Fibroblast of lung (primary cell): ENCODE data around the gene PRR16. TPM values are rescaled to one million over a fixed set of nuclear protein-coding genes. Genes with fewer than 3 reads are reported as not detected.
"Not testable (repeated sequence)": the region's sequence is repeated elsewhere in the genome, so short reads cannot be mapped to it uniquely, and the experiment has no call there.

Experiments
- DNase-seq, 2 donors: peaks; one replicate each; pipeline versions ENCODE4 v3.0.0 to v3.0.0-alpha.2; 2010; ENCODE audit warnings: low read depth in 2 of 2
- H2AFZ ChIP-seq: 2 replicates; pipeline ENCODE4 v1.5.1; 2012; ENCODE audit warnings: low read length, control low read depth, inconsistent platforms
- H3K27ac ChIP-seq: 2 replicates; pipeline ENCODE4 v1.5.1; 2011; ENCODE audit warnings: low read length, control low read depth; ENCODE audit not compliant: insufficient read depth
- H3K27me3 ChIP-seq: 2 replicates; pipeline ENCODE4 v1.5.1; 2011; ENCODE audit warnings: mild to moderate bottlenecking, low read length; ENCODE audit not compliant: control insufficient read depth, insufficient read depth
- H3K36me3 ChIP-seq: 2 replicates; pipeline ENCODE4 v1.5.1; 2011; ENCODE audit warnings: low read length; ENCODE audit not compliant: control insufficient read depth, insufficient read depth
- H3K4me1 ChIP-seq: 2 replicates; pipeline ENCODE4 v1.5.1; 2011; ENCODE audit warnings: low read length; ENCODE audit not compliant: control insufficient read depth, insufficient read depth; ENCODE audit errors: extremely low read depth
- H3K4me2 ChIP-seq: 2 replicates; pipeline ENCODE4 v1.5.1; 2011; ENCODE audit warnings: low read length, control low read depth; ENCODE audit not compliant: insufficient read depth; ENCODE audit errors: extremely low read depth
- H3K4me3 ChIP-seq, 4 experiments: fragments of 200-600 bp in 1 of 4; sonication (generic) in 1 of 4; replicated peaks in 1 of 4; 2 replicates each; pipeline ENCODE4 v1.5.1; 2011 to 2016; ENCODE audit warnings: low read length in 4 of 4, low read depth in 3 of 4, mild to moderate bottlenecking in 3 of 4, control low read depth in 2 of 4, inconsistent platforms in 1 of 4, mixed read lengths in 1 of 4; ENCODE audit not compliant: insufficient read depth in 1 of 4; ENCODE audit errors: control extremely low read depth in 1 of 4
- H3K79me2 ChIP-seq: 2 replicates; pipeline ENCODE4 v1.5.1; 2012; ENCODE audit warnings: mild to moderate bottlenecking, low read length, inconsistent platforms; ENCODE audit not compliant: control insufficient read depth, insufficient read depth
- H3K9ac ChIP-seq: 2 replicates; pipeline ENCODE4 v1.5.1; 2011; ENCODE audit warnings: mild to moderate bottlenecking, low read length, control low read depth; ENCODE audit not compliant: insufficient read depth
- H3K9me3 ChIP-seq: 2 replicates; pipeline ENCODE4 v1.5.1; 2012; ENCODE audit warnings: low read depth, low read length; ENCODE audit not compliant: control insufficient read depth, insufficient read depth
- H4K20me1 ChIP-seq: 2 replicates; pipeline ENCODE4 v1.5.1; 2011; ENCODE audit warnings: low read length; ENCODE audit not compliant: control insufficient read depth, insufficient read depth; ENCODE audit errors: extremely low read depth
- EZH2 ChIP-seq: IDR thresholded peaks from 2 replicates; pipeline ENCODE4 v1.5.1; 2012; ENCODE audit warnings: low read length, control low read depth, mild to moderate bottlenecking; ENCODE audit errors: missing control alignments
- polyA plus RNA-seq, 2 donors: library from polyadenylated mRNA; depleted of rRNA in 1 of 2; stranded (reverse) in 1 of 2; unstranded in 1 of 2; fragments of >200 nt; gene quantifications; 2 replicates each; pipeline ENCODE4 v1.2.1, GENCODE V29; 2011 to 2012; ENCODE audit warnings: missing spikeins in 1 of 2
- total RNA-seq: library from RNA; depleted of rRNA; stranded (reverse); fragments of >200 nt; gene quantifications from 2 replicates; pipeline ENCODE4 v1.2.1, GENCODE V29; 2014
- TF ChIP-seq, protein P1 (sequence below), 2 donors: IDR thresholded peaks in 1 of 2; conservative IDR thresholded peaks in 1 of 2; 1 replicate in 1 of 2; 2 replicates in 1 of 2; pipeline ENCODE4 v1.5.1; 2011 to 2012; ENCODE audit warnings: low read length in 2 of 2, control low read depth in 1 of 2, inconsistent platforms in 1 of 2, low read depth in 1 of 2, mild to moderate bottlenecking in 1 of 2

Gene PRR16
- total and polyA plus RNA-seq, 2 donors (not counting 1 experiment from before 2014, with no cell fraction given): 7.3 to 44.6 TPM

- Histone ChIP-seq H3K79me2 (no peaks in the 10 kb centered on the region), H3K27me3 (no peaks in the 10 kb centered on the region)
Observed at GRCh38 chr5:120695368-120695880, 231.3 kb downstream of the PRR16 start.

GRCh38 chr5:120697147-120697546, 233.0 kb downstream of the PRR16 start:
- TF ChIP-seq, protein P1, sequence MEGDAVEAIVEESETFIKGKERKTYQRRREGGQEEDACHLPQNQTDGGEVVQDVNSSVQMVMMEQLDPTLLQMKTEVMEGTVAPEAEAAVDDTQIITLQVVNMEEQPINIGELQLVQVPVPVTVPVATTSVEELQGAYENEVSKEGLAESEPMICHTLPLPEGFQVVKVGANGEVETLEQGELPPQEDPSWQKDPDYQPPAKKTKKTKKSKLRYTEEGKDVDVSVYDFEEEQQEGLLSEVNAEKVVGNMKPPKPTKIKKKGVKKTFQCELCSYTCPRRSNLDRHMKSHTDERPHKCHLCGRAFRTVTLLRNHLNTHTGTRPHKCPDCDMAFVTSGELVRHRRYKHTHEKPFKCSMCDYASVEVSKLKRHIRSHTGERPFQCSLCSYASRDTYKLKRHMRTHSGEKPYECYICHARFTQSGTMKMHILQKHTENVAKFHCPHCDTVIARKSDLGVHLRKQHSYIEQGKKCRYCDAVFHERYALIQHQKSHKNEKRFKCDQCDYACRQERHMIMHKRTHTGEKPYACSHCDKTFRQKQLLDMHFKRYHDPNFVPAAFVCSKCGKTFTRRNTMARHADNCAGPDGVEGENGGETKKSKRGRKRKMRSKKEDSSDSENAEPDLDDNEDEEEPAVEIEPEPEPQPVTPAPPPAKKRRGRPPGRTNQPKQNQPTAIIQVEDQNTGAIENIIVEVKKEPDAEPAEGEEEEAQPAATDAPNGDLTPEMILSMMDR (conservative IDR thresholded peaks at IDR 0.05 in 1 of 2, IDR thresholded peaks at IDR 0.05 in 1 of 2; ENCODE audit: low read depth in 1 of 2, low read length in 2 of 2): no peak
- no peak for TF ChIP-seq EZH2
- H2AFZ ChIP-seq: no peak overlapping the region
- H3K79me2 ChIP-seq: no peaks in the 10 kb centered on the region
- no peak overlapping the region for H3K4me3 ChIP-seq
- no peaks in the 10 kb centered on the region for H3K36me3 ChIP-seq
- H3K27ac ChIP-seq: no peak overlapping the region
- H3K9me3 ChIP-seq: no peaks in the 10 kb centered on the region
- H3K27me3 ChIP-seq: no peaks in the 10 kb centered on the region
- no peaks in the 10 kb centered on the region for H3K4me1 ChIP-seq
- DNase-seq: no peak
- no peaks in the 10 kb centered on the region for H4K20me1 ChIP-seq
- no peak overlapping the region for H3K9ac ChIP-seq
- no peak overlapping the region for H3K4me2 ChIP-seq

More at GRCh38 chr5:120695368-120695880, 231.3 kb downstream of the PRR16 start:
- DNase-seq: no peak
- Histone ChIP-seq H4K20me1 (no peaks in the 10 kb centered on the region), H3K9me3 (no peaks in the 10 kb centered on the region), H3K4me3 (no peak overlapping the region), H3K27ac (no peak overlapping the region), H3K36me3 (no peaks in the 10 kb centered on the region), H2AFZ (no peak overlapping the region), H3K4me2 (no peak overlapping the region), H3K4me1 (no peaks in the 10 kb centered on the region), H3K9ac (no peak overlapping the region)
- TF ChIP-seq, protein P1 (conservative IDR thresholded peaks at IDR 0.05 in 1 of 2, IDR thresholded peaks at IDR 0.05 in 1 of 2; ENCODE audit: low read depth in 1 of 2, low read length in 2 of 2): no peak
- TF ChIP-seq EZH2: no peak

GRCh38 chr5:120697670-120698327, 233.7 kb downstream of the PRR16 start:
- H3K79me2 ChIP-seq, H3K9ac ChIP-seq, H3K4me2 ChIP-seq, H3K4me3 ChIP-seq, H3K27ac ChIP-seq, DNase-seq, H4K20me1 ChIP-seq, H3K36me3 ChIP-seq, H3K27me3 ChIP-seq, H3K9me3 ChIP-seq, H3K4me1 ChIP-seq, H2AFZ ChIP-seq: not testable (repeated sequence)

DNA sequence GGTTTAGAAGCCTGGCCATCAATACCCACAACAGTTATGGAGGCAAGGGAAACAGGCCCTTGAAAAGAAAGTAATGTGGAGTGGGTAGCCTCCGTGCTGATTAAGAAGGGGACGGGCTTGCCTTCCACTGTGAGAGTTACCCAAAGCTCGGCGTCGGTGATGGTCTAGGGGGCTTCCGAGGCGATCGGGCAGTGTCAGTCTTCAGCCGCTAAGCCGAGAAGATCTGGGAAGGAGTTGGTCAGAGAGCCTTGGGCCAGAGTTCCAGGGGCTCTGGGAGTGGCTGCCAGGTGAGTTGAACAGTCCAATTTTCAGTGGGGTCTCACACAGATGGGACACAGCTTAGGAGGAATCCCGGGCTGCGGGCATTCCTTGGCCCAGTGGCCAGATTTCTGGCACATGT, 236.6 kb downstream of the PRR16 start:
- not testable (repeated sequence) for H3K9me3 ChIP-seq, H4K20me1 ChIP-seq, H2AFZ ChIP-seq, H3K4me3 ChIP-seq, H3K27ac ChIP-seq, H3K4me1 ChIP-seq, H3K4me2 ChIP-seq, H3K27me3 ChIP-seq, DNase-seq, H3K36me3 ChIP-seq, H3K9ac ChIP-seq, H3K79me2 ChIP-seq

- H3K27ac ChIP-seq, H4K20me1 ChIP-seq, H3K9me3 ChIP-seq, H3K36me3 ChIP-seq, H3K79me2 ChIP-seq, H3K27me3 ChIP-seq, H3K9ac ChIP-seq, H2AFZ ChIP-seq, H3K4me2 ChIP-seq, H3K4me3 ChIP-seq, DNase-seq, H3K4me1 ChIP-seq: not testable (repeated sequence)
Observed at GRCh38 chr5:120702817-120703538, 238.9 kb downstream of the PRR16 start.
